ENCODE measurements around the gene NR6A1.

The NR6A1 gene

DNA sequence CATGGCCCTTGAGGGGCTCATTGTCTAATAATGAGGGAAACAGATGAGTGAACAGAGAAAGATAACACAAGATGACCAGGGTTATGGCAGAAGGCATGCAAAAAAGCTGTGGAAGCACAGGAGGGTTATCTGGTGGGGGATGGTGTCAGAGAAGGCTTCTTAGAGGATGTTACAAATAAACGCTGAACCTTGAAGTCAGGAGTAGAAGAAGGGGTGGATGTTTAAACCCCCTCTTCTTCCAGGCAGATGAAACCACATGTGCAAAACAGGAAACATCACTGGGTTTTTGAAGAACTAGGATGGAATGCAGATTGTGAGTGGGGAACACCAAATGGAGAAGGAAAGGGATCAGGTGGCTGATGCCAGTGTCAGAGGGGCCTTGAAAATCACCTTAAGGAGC is 222.1 kb downstream of the NR6A1 start:
- no peak overlapping the region for H3K4me3 ChIP-seq (ENCODE audit: low read depth, low read length)
- TF ChIP-seq, protein P1, sequence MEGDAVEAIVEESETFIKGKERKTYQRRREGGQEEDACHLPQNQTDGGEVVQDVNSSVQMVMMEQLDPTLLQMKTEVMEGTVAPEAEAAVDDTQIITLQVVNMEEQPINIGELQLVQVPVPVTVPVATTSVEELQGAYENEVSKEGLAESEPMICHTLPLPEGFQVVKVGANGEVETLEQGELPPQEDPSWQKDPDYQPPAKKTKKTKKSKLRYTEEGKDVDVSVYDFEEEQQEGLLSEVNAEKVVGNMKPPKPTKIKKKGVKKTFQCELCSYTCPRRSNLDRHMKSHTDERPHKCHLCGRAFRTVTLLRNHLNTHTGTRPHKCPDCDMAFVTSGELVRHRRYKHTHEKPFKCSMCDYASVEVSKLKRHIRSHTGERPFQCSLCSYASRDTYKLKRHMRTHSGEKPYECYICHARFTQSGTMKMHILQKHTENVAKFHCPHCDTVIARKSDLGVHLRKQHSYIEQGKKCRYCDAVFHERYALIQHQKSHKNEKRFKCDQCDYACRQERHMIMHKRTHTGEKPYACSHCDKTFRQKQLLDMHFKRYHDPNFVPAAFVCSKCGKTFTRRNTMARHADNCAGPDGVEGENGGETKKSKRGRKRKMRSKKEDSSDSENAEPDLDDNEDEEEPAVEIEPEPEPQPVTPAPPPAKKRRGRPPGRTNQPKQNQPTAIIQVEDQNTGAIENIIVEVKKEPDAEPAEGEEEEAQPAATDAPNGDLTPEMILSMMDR (IDR thresholded peaks at IDR 0.05; ENCODE audit: low read depth, low read length): no peak

DNA sequence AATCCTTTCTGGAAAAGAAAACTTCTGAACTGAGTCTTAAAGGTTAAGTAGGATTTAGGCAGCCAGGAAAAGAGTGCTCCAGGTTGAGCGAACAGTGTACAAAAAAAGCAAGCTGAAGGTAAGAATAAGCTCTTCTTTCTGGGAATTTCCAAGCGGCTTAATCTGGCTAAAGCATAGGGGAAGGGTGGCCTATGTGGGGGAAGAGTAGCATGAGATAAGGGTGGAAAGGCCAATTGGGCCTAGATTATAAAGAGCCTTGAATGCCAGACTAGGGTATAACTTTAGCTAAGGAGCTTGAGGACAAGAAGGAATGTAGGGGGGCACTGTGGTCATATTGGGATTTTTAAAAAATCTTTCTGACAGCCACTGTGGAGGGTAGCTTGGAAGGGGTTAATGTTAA is 226.6 kb downstream of the NR6A1 start:
- TF ChIP-seq, protein P1 (IDR thresholded peaks at IDR 0.05; ENCODE audit: low read depth, low read length): no peak
- no peak overlapping the region for H3K4me3 ChIP-seq (ENCODE audit: low read depth, low read length)

DNA sequence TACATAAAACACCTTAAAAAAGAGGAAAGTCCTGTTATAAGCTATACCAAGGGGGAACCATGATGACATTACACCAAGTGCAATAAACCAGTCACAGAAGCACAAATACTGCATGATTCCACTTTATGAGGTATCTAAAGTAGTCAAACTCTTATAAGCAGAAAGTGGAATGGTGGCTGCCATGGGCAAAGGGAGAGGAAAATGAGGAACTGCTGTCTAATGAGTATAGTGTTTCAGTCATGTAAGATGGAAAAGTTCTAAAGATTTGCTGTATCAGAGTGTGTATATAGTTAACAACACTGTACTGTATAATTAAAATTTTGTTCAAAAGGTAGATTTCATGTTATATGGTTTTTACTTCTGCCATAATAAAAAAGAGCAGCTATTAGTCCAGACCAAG is 229.3 kb downstream of the NR6A1 start:
- TF ChIP-seq, protein P1 (IDR thresholded peaks at IDR 0.05; ENCODE audit: low read depth, low read length): no peak
- H3K4me3 ChIP-seq (ENCODE audit: low read depth, low read length): no peak overlapping the region

DNA sequence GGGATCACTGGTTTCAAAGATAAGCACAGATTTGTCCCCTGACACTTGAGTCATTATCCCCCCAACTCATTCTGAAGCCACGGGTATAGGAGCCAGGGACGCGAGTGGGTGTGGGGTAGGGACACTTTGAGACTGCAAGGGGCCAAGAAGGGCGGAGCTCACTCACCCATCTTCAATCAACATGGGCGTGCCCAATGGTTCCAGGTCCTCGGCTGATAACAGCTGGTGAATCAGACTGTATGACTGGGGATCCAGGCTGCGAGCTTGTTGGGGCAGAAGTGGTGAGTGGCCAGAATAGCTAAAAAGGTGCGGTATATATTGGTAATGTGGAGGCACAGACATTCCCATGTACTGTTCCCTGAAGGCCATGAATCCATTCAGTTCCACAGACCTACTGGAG is 233.2 kb downstream of the NR6A1 start:
- no peak overlapping the region for H3K4me3 ChIP-seq (ENCODE audit: low read depth, low read length)
- TF ChIP-seq, protein P1 (IDR thresholded peaks at IDR 0.05; ENCODE audit: low read depth, low read length): no peak

DNA sequence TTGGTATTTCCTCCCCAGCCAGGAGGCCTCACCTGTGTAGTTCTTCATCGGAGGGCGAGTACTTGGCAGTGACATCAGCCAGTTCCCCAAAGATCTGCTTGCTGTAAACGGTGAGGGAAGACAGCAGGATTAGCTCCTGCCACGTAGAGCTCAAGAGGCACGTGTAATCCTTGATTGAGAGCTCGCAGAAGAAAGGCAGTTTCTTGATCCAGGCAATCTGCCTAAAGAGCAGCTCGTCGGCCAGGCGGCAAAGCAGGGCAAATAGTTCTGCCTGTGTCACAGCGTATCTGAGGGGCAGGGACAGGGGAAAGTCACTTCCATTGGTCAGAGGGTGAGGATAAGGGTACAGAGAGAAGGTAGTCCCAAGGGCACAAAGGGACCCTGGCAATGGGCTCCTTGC is 235.3 kb downstream of the NR6A1 start:
- H3K4me3 ChIP-seq (ENCODE audit: low read depth, low read length): no peak overlapping the region
- TF ChIP-seq, protein P1 (IDR thresholded peaks at IDR 0.05; ENCODE audit: low read depth, low read length): no peak

DNA sequence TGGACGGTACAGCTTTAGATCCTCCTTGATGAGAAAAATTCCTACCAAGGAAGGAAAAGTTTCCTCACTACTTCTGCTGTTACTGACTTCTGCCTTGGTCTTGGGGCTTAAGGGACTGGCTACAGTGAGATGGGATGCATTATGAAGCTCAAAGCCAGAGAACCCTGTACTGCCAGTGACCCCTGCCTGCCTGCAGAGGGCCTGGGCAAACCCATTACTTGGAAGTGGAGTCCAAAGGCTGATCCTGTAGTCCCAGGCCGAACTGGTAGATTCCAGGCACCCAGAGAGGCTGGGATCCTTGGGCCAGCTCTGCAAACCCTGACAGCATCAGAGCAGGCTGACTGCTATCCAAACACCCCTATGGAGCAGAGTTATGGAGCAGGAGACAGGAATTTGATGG is 238.2 kb downstream of the NR6A1 start:
- no peak overlapping the region for H3K4me3 ChIP-seq (ENCODE audit: low read depth, low read length)
- TF ChIP-seq, protein P1 (IDR thresholded peaks at IDR 0.05; ENCODE audit: low read depth, low read length): no peak

DNA sequence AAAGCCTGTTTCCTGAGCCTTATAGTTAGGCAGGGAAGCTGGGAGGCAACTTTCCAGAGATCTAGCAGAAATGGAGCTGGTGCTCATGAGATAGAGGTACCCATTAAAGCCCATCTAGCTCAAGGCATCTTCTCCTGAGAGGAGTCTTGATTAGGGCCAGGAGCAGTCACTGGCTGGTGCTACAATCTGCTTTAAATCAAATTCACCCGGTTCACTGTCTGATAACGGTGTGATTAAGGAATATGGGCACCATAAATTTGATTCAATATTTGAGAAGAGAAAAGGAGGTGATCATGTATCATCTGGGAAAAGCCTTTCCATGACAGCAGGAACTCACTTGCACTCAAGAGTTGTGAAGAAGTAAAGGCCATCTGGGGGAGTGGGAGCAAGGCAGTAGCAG is 240.0 kb downstream of the NR6A1 start:
- TF ChIP-seq, protein P1 (IDR thresholded peaks at IDR 0.05; ENCODE audit: low read depth, low read length): no peak
- H3K4me3 ChIP-seq (ENCODE audit: low read depth, low read length): no peak overlapping the region
